HG03095 (cell line): ENCODE measurements around the gene PILRB.
"Not testable (repeated sequence)": the region's sequence is repeated elsewhere in the genome, so short reads cannot be mapped to it uniquely, and the experiment has no call there.

Experiments
- ATAC-seq: cut with Tn5 transposase; IDR thresholded peaks from one replicate; pipeline ENCODE4 v1.9.1; 2021; ENCODE audit warnings: moderate library complexity; ENCODE audit not compliant: unreplicated experiment

The PILRB gene

DNA sequence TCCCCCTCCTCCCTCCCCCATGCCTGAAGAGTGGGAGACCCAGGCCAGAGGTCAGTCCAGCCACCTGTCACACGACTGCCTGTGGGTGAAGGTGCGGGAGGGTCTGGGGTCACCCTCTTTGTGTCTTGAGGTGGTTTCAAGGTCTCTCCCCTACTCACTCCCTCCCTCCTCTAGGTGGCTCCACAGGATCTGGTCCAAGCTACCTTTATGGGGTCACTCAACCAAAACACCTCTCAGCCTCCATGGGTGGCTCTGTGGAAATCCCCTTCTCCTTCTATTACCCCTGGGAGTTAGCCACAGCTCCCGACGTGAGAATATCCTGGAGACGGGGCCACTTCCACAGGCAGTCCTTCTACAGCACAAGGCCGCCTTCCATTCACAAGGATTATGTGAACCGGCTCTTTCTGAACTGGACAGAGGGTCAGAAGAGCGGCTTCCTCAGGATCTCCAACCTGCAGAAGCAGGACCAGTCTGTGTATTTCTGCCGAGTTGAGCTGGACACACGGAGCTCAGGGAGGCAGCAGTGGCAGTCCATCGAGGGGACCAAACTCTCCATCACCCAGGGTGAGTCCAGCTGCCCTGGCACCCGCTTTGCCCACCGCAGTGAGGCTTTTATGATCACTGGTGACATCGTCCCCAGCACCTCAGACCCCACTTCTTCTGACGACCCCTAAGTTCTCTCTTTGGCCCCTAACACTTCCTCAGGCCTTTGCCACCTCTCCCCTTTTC is 16.1 kb downstream of the PILRB start:
- not testable (repeated sequence) for ATAC-seq

DNA sequence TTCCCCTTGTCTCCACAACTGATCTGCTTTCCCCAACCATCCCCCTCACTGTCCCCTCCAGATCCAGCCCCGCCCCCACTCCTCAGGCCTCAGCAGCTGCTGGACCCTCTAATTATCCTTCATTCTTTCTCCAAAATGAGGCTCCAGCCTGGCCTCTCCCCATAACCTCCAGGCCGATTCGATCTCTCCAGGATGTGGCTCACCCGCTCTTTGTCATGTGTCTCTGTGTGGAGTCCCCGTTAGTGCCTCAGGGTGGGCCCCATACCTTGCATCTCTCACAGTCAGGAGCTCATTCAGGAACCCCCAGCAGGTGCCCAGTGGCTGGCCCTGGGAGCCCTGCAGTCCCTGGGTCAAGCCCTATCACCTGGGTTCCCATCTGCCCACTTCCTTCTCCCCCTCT is 16.7 kb downstream of the PILRB start:
- no peak for ATAC-seq

DNA sequence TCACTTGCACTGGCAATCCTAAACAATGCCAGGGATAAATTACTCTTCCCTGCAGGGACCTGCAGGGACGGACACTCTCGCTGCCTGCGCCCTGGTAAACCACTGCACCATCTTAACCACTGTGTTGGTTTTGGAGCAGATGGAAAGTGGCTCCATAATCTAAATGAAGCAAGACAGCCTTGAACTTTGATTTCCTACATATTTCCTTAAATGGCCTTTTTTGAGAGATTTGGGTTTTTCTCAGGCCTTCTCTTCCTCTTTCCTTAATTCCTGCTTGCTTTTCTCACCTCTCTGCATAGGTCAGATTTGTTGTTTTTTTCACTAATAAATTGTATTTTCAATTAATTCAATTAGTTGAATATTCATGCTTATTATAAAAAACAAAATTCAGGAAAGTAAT is 18.1 kb downstream of the PILRB start:
- no peak for ATAC-seq

DNA sequence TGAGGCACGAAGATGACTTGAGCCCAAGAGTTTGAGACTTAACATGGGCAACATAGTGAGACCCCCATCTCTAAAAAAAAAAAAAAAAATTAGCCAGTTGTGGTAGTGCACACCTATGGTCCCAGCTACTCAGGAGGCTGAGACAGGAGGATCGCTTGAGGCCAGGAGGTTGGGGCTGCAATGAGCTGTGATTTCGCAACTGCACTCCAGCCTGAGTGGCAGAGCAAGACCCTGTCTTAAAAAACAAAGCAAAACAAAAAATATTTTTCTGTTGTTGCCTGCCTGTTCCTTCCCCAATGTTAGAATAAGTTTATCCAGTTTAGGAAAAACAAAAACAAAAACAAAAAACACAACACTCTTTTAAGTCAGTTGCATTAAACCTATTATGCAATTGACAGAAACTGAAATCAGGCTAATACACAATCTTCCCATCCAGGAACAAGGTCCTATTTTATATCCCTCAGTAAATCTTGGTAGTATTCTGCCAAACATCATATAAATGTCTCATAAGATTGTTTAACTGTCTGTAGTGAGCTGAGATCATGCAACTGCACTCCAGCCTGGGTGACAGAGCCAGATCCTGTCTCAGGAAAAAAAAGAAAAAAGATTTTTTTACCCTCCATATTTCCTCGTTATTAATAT is 20.3 kb downstream of the PILRB start:
- ATAC-seq = no peak

DNA sequence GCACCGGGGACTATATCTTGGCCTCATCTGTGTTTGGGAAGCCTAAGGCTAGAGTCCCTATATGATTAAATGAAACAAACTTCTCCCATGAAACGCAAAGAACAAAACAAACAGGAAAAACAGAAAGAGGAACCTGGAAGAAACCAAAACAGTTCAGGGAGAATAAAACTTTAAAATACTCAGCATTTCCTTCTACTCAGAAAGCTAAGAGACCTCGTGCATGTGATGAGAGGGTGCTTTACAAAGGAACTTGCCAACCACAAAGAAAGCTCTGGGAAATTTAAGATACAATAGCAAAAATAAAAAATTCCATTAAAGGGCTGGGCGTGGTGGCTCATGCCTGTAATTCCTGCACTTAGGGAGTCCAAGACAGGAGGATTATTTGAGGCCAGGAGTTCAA is 22.3 kb downstream of the PILRB start:
- no peak for ATAC-seq

DNA sequence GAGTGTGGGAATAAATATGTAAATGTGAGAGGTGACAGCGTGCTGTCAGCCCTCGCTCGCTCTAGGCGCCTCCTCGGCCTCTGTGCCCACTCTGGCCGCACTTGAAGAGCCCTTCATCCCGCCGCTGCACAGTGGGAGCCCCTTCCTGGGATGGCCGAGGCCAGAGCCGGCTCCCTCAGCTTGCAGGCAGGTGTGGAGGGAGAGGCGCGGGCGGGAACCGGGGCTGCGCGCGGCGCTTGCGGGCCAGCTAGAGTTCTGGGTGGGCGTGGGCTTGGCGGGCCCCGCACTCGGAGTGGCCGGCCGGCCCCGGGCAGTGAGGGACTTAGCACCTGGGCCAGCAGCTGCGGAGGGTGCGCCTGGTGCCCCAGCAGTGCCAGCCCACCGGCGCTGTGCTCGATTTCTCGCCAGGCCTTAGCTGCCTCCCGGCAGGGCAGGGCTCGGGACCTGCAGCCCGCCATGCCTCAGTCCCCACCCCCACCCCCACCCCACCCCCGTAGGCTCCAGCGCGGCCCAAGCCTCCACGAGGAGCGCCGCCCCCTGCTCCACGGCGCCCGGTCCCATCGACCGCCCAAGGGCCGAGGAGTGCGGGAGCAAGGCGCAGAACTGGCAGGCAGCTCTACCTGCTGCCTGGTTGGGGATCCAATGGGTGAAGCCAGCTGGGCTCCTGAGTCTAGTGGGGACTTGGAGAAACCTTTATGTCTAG is 23.8 kb downstream of the PILRB start:
- ATAC-seq = not testable (repeated sequence)

DNA sequence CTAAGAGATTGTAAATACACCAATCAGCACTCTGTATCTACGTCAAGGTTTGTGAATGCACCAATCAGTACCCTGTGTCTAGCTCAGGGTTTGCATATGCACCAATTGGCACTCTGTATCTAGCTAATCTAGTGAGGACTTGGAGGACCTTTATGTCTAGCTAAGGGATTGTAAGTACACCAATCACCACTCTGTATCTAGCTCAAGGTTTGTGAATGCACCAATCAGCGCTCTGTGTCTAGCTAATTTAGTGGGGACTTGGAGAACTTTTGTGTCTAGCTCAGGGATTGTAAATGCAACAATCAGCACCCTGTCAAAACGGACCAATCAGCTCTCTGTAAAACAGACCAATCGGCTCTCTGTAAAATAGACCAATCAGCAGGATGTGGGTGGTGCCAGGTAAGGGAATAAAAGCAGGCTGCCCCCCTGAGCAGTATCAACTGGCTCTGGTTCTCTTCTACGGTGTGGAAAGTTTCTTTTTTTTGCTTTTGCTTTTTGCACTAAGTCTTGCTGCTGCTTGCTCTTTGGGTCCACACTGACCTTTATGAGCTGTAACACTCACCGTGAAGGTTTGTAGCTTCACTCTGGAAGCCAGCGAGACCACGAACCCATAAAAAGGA is 24.4 kb downstream of the PILRB start:
- ATAC-seq = not testable (repeated sequence)

DNA sequence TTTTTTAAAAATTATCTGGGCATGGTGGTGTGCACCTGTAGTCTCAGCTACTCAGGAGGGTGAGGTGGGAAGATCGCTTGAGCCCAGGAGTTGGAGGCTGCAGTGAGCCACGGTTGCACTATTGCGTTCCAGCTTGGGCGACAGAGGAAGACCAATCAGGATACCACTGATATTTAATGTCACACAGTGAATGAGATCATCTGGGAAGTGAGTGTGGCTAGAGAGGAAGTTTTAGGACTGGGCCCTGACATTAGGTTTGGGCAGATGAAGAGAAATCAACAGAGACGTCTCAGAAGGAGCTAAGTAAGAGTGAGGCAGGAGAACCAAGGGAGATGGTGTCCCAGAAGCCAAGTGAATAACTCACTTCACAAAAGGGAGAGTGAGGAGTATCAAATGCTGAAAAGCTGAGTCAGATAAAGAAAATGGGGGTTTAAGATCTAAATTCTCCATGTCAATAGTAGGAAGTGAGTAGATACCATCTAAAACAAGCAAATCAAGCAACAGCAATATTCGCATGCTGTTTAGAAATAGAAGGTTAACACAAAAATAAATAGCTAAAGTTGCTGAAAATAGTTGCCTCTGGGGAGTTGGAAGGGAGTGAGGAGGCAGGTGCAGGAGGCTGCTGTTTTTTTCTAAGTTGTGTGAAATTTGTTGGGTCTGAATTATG is 26.8 kb downstream of the PILRB start:
- ATAC-seq = no peak

DNA sequence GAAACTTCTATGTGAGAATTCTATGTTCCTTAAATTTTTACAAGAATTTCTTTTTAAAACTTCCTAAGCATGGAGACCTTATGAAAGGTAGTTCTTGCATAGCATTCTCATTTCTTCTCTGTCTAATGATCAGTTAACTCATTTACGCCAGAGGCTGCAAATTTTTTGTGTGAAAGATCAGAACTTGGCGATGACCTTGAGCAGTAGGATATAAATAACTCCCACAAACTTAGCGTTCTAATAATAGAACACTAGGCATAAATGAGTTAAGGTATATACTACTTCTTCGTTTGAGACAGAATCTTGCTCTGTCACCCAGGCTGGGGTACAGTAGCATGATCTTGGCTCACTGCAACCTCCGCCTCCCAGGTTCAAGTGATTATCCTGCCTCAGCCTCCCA is 29.0 kb downstream of the PILRB start:
- no peak for ATAC-seq

DNA sequence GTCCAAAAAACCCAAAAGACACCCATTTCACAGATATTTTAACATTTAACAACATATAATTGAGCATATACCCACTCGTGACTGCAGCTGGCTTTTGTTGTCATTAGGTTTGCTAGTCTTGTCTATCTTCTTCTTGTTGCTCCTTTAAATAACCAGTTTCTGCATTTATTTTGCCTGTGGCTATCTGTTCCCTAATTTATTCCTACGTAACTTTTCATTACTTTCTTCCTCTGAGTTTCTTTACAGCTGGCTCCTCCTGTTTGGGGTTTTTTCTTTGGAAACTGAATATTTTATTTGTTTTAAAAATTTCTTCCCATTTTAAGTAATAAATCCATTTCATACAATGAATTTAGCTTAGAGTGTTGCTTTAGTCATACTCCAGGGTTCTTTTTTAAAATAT is 29.8 kb downstream of the PILRB start:
- no peak for ATAC-seq

DNA sequence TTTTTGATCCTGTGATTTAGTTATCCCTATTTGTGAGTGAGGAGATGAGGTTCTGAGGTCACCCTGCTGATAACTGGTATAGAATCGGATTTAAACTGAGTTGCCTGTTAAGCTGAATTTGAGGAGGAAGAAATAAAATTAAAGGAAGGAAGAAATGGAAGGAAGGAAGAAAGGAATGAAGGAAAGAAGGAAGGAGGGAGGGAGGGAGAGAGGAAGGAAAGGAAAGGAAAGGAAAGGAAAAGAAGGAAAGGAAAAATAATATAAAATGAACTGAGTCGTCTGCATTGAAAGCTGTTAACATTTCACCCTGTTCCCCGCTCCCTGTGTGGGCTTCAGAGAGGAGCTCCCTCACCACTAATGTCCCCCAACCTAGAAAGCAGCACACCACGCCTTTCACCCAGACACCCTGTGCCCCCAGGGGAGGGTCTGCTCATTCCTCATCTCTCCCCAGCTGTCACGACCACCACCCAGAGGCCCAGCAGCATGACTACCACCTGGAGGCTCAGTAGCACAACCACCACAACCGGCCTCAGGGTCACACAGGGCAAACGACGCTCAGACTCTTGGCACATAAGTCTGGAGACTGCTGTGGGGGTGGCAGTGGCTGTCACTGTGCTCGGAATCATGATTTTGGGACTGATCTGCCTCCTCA is 31.6 kb downstream of the PILRB start:
- no peak for ATAC-seq

DNA sequence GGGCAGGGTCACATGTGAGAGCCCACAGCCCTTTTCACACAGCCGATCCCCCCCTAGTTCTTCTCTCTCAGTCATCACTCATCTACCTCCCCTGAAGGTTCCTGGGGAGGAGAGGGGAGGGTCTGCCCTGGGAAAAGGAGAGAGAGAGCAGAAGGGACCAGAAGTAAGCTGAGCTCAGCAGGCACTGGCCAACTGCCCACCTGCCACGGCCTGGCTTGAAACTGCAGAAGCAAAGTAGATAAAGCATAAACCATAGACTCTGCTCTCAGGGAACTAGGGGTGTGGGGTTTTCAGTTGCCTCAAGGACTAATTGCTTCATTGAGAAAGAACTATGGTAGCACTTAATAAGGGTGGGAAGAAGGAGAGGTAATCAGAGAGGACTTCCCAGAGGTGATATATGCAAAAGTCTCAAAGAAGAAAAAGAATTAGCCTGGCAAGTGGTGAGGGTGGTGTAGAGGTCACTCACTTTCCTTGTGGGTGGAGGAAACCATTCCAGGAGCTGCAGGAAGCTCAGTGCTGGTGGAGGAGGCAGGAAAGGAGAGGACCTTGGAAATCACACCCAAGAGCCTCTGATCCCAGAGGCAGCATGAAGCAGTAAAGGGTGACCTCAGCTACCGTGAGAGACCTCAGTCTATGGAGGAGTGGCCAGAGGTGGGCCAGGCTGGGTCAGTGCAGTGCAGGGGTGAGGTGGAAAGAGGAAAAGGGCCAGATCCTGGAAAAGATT is 32.5 kb downstream of the PILRB start:
- no peak for ATAC-seq

DNA sequence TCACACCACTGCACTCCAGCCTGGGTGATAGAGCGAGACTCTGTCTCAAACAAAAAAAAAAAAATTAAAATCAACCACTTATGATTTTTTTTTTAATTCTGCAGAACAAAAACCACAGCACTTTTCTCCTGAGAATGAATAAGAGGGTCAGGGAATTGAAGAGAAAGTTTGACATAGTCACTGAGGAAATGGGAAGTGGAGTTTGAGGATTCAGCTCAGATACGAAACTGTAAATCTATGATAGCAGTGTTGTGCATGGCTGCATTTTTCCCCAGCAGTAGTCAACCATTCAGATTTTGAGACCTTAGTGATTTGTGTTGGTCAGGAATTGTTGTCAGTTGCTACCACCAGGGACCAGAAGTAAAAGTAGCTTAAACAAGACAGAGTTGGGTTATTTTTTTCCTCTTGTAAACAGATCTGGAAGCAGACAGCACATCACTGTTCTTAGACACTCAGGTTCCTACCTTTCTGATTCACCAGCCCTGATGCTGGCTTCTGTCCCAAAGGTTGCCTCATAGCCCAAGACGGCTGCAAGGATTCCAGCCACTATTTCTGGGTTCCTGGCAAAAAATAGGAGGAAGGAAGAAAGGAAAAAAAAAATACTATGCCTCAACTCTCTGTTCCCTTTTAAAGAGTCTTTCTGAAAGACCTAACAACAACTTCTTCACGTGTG is 35.5 kb downstream of the PILRB start:
- no peak for ATAC-seq

DNA sequence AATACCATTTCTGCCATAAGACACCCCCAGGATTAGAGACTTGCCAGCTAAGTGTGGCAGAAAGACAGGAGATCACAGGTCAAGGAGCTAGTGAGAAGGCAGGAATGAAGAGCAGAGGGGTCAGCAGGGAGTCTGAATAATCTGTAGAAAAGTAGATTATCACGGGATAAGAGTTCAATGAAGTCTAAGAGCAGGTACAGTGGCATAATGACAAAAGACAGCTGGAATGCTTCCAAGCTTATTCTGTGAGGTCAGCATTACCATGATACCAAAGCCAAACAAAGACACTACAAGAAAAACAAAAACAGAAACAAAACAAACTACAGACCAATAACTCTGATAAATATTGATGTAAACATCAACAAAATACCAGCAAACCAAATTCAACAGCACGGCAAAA is 36.2 kb downstream of the PILRB start:
- no peak for ATAC-seq

DNA sequence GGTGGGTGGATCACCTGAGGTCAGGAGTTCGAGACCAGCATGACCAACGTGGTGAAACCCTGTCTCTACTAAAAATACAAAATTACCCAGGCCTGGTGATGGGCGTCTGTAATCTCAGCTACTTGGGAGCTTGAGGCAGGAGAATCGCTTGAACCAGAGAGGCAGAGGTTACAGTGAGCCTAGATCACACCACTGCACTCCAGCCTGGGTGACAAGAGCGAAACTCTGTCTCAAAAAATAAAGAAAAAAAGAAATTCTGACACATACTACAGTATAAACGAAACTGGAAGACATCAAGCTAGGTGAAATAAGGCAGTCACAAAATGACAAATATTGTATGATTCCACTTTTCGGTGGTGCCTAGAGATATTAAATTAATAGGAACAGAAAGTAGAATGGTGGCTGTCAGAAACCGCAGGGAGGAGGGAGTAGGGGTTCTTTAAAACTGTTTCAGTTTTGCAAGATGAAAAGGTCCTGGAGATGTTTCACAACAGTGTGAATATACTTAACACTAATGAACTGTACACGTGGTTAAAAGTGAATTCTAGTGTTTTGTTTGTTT is 38.6 kb downstream of the PILRB start:
- peak; percentile 83 for ATAC-seq

DNA sequence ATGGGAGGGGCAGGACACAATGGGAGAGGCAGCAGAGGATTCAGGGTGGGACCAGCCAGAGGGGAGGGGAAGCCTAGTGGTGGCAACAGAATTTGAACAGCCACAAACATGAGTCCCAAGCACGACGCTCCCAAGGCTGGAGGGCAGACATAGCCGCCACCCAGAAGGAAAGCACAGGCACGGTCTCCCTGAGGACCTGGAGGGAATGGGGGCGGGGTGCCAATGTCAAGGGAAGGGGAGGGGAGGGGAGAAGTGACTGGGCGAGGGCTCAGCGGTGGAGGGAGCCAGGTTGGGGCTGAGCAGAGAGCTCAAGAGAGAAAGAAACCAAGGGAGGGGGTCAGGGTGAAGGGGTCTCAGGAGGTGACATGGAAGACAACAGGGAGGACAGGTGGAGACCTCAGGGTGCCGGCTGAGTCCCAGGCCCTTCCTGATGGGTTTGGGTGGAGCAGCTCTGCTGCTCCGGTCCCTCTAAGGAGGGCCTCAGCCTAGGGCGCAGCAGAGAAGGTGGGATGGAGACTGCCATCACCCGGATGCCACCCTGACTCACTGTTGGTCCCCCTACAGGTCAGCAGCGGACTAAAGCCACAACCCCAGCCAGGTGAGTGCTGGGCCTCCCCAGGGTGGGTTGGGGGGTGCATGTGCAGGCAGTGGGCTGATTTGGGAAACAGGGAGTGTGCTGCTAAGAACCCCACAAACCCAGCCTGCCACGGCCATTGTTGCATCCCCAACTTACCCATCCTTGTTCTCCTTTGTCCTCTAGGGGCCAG is 39.6 kb downstream of the PILRB start:
- no peak for ATAC-seq

DNA sequence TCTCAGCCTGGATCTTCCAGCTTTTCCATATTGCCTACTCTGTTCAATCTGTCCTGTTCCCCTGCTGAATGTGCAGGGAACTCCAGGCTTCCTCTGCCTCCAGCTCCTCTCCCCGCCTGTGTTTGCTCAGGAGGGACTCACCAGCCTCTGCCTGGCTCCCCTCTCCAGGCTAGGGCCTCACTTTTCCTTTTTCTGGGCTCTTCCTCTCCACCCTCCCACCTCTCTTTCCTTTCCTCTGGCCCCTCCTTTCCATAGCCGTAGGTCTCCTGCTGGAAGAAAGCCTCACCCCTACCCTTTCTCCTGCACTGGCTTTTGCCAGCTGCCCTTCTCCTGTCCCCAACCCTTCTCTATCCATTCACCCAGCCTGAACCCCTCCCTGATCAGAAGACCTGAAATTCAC is 40.3 kb downstream of the PILRB start:
- ATAC-seq = no peak

DNA sequence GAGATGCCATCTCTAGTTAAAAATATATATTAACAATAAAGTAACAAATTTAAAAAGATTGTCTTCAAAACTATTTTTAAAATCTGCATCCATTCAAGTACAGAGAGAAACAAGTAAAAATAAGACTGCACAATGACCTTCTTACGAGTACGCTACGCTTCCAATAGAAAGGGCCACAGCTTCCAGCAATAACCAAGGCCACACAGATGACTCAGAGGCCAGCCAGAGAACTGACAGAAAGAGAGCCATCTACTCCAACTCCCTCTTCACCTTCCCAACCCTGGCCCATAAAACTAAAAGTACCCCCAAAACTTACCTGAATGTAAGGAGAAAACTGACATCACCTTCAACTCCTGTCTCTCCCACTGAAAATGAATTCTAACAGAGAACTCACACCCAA is 42.1 kb downstream of the PILRB start:
- ATAC-seq = no peak
